ENCODE data around the gene NISCH. TPM values are rescaled to one million over a fixed set of nuclear protein-coding genes. Genes with fewer than 3 reads are reported as not detected.

Gene NISCH
- total and polyA plus RNA-seq, 2 donors (not counting 3 experiments of a cell fraction or from before 2014, with no cell fraction given): 156 to 178 TPM

DNA sequence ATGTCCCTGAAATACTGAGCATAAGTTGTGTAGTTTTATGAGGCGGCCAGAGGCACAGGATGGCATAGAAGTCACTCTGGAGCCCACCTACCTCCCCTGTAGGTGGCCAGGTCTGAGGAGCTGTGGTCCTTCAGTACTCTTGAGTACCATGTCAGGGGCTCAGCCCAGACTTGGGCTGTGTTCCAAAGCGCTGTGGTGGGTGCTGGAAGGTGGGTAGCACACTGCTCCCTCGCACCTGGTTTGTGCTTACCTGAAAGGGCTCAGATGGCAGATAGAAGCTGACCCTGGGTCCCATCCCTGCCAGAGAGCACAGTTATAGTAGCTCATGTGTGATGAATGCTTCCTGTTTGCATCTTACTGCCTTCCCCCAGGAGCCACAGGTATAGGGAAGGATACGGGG lies 15.5 kb downstream of the NISCH start:
- ChIA-PET POLR2A (no interaction called here), CTCF (interaction anchor here (1.0 to 5.2 kb wide), 11 partner anchors 11 to 189 kb away, joined by 3 to 29 read pairs (median 6); partner anchors contain the start of genes STAB1 and UQCC5)
- dilution Hi-C loops (cut with MboI; ENCODE audit: extremely low pct_ligation_motif_present, low sequenced_read_pairs) (no loop called here), intact Hi-C loops (cut with micrococcal nuclease) (loop anchor here (10.0 kb wide), 1 partner anchor 214 kb away; the partner anchor contains the start of genes GNL3 and PBRM1)
- H3K36me3 ChIP-seq (ENCODE audit: control insufficient read depth in 2 of 2, extremely low read depth in 1 of 2, insufficient read depth in 2 of 2, low read length in 2 of 2): peaks cover 17 to 34% of the 10 kb centered on the region in 2 experiments
- H3K27me3 ChIP-seq (ENCODE audit: control insufficient read depth in 2 of 2, insufficient read depth in 2 of 2, low read length in 2 of 2): no peaks in the 10 kb centered on the region
- no peaks in the 10 kb centered on the region for H4K20me1 ChIP-seq (replicated peaks; ENCODE audit: control insufficient read depth, extremely low read depth, insufficient read depth, low read length)
- H3K79me2 ChIP-seq (ENCODE audit: control insufficient read depth, insufficient read depth, low read length): peaks cover 9% of the 10 kb centered on the region
- no peaks in the 10 kb centered on the region for H3K9me3 ChIP-seq (replicated peaks; ENCODE audit: control insufficient read depth, insufficient read depth, low read length)
- no peak overlapping the region for H3K4me3 ChIP-seq (replicated peaks in 1 of 3; ENCODE audit: insufficient read depth in 1 of 3, low read depth in 1 of 3, low read length in 3 of 3)
- H2AFZ ChIP-seq (ENCODE audit: low read depth, low read length): no peak overlapping the region
- no peak for TF ChIP-seq GATA2 (IDR thresholded peaks at IDR 0.05; ENCODE audit: insufficient read depth, insufficient read length, low read depth, low read length)
- no peak for TF ChIP-seq JUN (IDR thresholded peaks at IDR 0.05; ENCODE audit: borderline replicate concordance, insufficient read depth, insufficient read length, low read depth)
- no peak for TF ChIP-seq POLR2AphosphoS5 (IDR thresholded peaks at IDR 0.05; ENCODE audit: insufficient read depth, low read depth, low read length)
- no peak for TF ChIP-seq POLR2A (IDR thresholded peaks at IDR 0.05; ENCODE audit: low read depth, low read length)
- TF ChIP-seq EZH2 (IDR thresholded peaks at IDR 0.05; ENCODE audit: borderline replicate concordance, low read depth, low read length, severe bottlenecking): no peak
- TF ChIP-seq, protein P1, sequence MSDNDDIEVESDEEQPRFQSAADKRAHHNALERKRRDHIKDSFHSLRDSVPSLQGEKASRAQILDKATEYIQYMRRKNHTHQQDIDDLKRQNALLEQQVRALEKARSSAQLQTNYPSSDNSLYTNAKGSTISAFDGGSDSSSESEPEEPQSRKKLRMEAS (IDR thresholded peaks at IDR 0.05; ENCODE audit: insufficient read depth, insufficient read length): no peak
- TF ChIP-seq FOS (IDR thresholded peaks at IDR 0.05; ENCODE audit: borderline replicate concordance, insufficient read depth, low read length): no peak
- TF ChIP-seq, protein P2, sequence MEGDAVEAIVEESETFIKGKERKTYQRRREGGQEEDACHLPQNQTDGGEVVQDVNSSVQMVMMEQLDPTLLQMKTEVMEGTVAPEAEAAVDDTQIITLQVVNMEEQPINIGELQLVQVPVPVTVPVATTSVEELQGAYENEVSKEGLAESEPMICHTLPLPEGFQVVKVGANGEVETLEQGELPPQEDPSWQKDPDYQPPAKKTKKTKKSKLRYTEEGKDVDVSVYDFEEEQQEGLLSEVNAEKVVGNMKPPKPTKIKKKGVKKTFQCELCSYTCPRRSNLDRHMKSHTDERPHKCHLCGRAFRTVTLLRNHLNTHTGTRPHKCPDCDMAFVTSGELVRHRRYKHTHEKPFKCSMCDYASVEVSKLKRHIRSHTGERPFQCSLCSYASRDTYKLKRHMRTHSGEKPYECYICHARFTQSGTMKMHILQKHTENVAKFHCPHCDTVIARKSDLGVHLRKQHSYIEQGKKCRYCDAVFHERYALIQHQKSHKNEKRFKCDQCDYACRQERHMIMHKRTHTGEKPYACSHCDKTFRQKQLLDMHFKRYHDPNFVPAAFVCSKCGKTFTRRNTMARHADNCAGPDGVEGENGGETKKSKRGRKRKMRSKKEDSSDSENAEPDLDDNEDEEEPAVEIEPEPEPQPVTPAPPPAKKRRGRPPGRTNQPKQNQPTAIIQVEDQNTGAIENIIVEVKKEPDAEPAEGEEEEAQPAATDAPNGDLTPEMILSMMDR (IDR thresholded peaks at IDR 0.05; ENCODE audit: extremely low read depth in 1 of 2, insufficient read depth in 1 of 2, low read depth in 1 of 2, low read length in 2 of 2): no peak
- no peak for TF ChIP-seq MYC (IDR thresholded peaks at IDR 0.05; ENCODE audit: low read depth, low read length)
- no peak for DNase-seq (ENCODE audit: low read depth, low spot score)
- H3K4me1 ChIP-seq (ENCODE audit: control insufficient read depth, extremely low read depth, insufficient read depth, low read length): no peaks in the 10 kb centered on the region
- no peak overlapping the region for H3K9ac ChIP-seq (replicated peaks; ENCODE audit: extremely low read depth, insufficient read depth, low read length)
- no peak for FAIRE-seq
- H3K9me1 ChIP-seq (replicated peaks; ENCODE audit: control insufficient read depth, extremely low read depth, insufficient read depth, low read length): no peaks in the 10 kb centered on the region
- H3K4me2 ChIP-seq (ENCODE audit: insufficient read depth, low read length): no peak overlapping the region
- BruUV-seq (replicated peaks): no TSS peak
- H3K27ac ChIP-seq (ENCODE audit: insufficient read depth, low read depth, low read length): no peak overlapping the region

Data from endothelial cell of umbilical vein (primary cell).